Neural cell (in vitro differentiated cells): Measurements from ENCODE around the gene MAB21L3.

Experiments used
- EZH2 ChIP-seq: fragments of 200-600, 300-800 bp; shearing (Covaris generic), sonication (generic); IDR thresholded peaks from 2 replicates; pipeline ENCODE4 v1.6.1; 2014; ENCODE audit warnings: antibody characterized with exemption, low read length, borderline replicate concordance, mild to moderate bottlenecking; ENCODE audit not compliant: insufficient read depth, poor library complexity, severe bottlenecking
- MXI1 ChIP-seq: fragments of 450-650 bp; conservative IDR thresholded peaks from 2 replicates; pipeline ENCODE4 v1.6.1; 2014; ENCODE audit warnings: antibody characterized with exemption, mild to moderate bottlenecking; ENCODE audit not compliant: poor library complexity, severe bottlenecking
- POLR2AphosphoS5 ChIP-seq: IDR thresholded peaks from 2 replicates; pipeline ENCODE4 v1.6.1; 2012
- RAD21 ChIP-seq: fragments of 450-650 bp; conservative IDR thresholded peaks from 2 replicates; pipeline ENCODE4 v1.6.1; 2014; ENCODE audit warnings: antibody characterized with exemption, mild to moderate bottlenecking, moderate library complexity
- REST ChIP-seq: IDR thresholded peaks from 2 replicates; pipeline ENCODE4 v1.6.1; 2012; ENCODE audit warnings: borderline replicate concordance
- TAF1 ChIP-seq: IDR thresholded peaks from 2 replicates; pipeline ENCODE4 v1.6.1; 2012; ENCODE audit warnings: low read depth
- TF ChIP-seq, protein P1 (sequence below): fragments of 450-650 bp; IDR thresholded peaks from 2 replicates; pipeline ENCODE4 v1.5.1; 2014; ENCODE audit warnings: antibody characterized with exemption, mild to moderate bottlenecking, moderate library complexity; ENCODE audit not compliant: poor library complexity, severe bottlenecking

DNA sequence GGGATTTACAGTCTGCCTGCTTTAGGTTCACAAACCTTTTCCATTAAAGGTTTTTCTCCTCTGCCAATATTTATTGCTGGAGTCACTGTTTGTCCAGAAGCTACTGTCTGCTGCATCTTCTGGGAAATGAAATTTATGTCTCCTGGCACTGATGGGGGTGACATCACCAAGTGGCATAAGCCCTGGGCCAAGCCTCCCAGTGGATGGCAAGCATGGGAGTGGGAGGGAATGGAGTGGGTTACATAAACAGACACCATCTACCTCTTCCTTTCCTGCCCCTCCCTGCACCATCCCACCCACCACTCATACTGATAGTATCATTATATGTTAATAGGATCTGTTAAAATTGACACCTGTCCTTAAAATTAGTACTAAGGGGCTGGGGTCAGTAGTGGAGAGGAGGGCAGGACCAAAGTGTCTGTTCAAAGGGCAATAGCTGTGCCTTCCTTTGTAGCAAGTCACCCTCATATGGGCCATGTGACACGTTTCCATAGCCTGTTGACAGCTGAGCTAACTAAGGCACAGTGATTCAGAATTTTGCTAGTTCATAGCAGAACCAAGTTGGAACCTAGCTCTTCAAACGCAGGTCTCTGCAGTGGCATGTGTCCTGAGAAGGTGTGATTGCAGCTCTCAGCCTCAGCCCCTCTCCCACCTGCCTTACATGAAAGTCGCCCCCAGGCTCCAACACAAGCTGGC lies 71.0 kb downstream of the MAB21L3 start:
- TF ChIP-seq, protein P1, sequence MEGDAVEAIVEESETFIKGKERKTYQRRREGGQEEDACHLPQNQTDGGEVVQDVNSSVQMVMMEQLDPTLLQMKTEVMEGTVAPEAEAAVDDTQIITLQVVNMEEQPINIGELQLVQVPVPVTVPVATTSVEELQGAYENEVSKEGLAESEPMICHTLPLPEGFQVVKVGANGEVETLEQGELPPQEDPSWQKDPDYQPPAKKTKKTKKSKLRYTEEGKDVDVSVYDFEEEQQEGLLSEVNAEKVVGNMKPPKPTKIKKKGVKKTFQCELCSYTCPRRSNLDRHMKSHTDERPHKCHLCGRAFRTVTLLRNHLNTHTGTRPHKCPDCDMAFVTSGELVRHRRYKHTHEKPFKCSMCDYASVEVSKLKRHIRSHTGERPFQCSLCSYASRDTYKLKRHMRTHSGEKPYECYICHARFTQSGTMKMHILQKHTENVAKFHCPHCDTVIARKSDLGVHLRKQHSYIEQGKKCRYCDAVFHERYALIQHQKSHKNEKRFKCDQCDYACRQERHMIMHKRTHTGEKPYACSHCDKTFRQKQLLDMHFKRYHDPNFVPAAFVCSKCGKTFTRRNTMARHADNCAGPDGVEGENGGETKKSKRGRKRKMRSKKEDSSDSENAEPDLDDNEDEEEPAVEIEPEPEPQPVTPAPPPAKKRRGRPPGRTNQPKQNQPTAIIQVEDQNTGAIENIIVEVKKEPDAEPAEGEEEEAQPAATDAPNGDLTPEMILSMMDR = no peak
- TF ChIP-seq EZH2 (no peak), RAD21 (no peak), TAF1 (no peak), REST (no peak), POLR2AphosphoS5 (no peak), MXI1 (no peak)
